SJCRH30 (cell line): Measurements from ENCODE around the gene HLA-A. TPM values are rescaled to one million over a fixed set of nuclear protein-coding genes. Genes with fewer than 3 reads are reported as not detected.
A peak's percentile ranks its signal among the peaks of the same experiment; 100 is the strongest.
"Not testable (repeated sequence)": the region's sequence is repeated elsewhere in the genome, so short reads cannot be mapped to it uniquely, and the experiment has no call there.

Experiments
- DNase-seq, 2 experiments: peaks; one replicate each; pipeline ENCODE4 v3.0.0-alpha.2; 2015 to 2020
- H3K27ac ChIP-seq: fragments of 250-450 bp; sonication (Bioruptor Pico); 2 replicates; pipeline ENCODE4 v1.5.1; 2020; ENCODE audit warnings: mild to moderate bottlenecking, moderate library complexity
- H3K27me3 ChIP-seq: fragments of 250-450 bp; sonication (Bioruptor Pico); 2 replicates; pipeline ENCODE4 v1.5.1; 2020; ENCODE audit warnings: mild to moderate bottlenecking, moderate library complexity
- H3K36me3 ChIP-seq: fragments of 250-450 bp; sonication (Bioruptor Pico); 2 replicates; pipeline ENCODE4 v1.5.1; 2020; ENCODE audit warnings: mild to moderate bottlenecking, moderate library complexity
- H3K4me1 ChIP-seq: fragments of 250-450 bp; sonication (Bioruptor Pico); 2 replicates; pipeline ENCODE4 v1.5.1; 2020; ENCODE audit warnings: mild to moderate bottlenecking, moderate library complexity
- H3K4me3 ChIP-seq: fragments of 250-450 bp; sonication (Bioruptor Pico); 2 replicates; pipeline ENCODE4 v1.5.1; 2020; ENCODE audit warnings: mild to moderate bottlenecking, moderate library complexity
- H3K9me3 ChIP-seq: fragments of 250-450 bp; sonication (Bioruptor Pico); replicated peaks from 2 replicates; pipeline ENCODE4 v1.5.1; 2020; ENCODE audit warnings: mild to moderate bottlenecking, moderate library complexity
- total RNA-seq: library from RNA; depleted of rRNA; stranded (reverse); fragments of >200 nt; shearing (Covaris generic); gene quantifications from 2 replicates; pipeline ENCODE4 v1.2.3, GENCODE V29; 2014

Gene HLA-A
- total RNA-seq, 1 experiment from 2014 or later, result 0.22 TPM

- Histone ChIP-seq H3K27me3 (no peaks in the 10 kb centered on the region), H3K27ac (no peak overlapping the region)
Observed at GRCh38 chr6:29946223-29947076, 4.1 kb downstream of the HLA-A start.

GRCh38 chr6:29947077-29947980 is 5.0 kb downstream of the HLA-A start:
- Histone ChIP-seq H3K36me3 (no peaks in the 10 kb centered on the region), H3K4me3 (no peak overlapping the region), H3K9me3 (no peaks in the 10 kb centered on the region), H3K4me1 (no peaks in the 10 kb centered on the region), H3K27ac (no peak overlapping the region), H3K27me3 (no peaks in the 10 kb centered on the region)
- peak in 1 of 2 experiments; percentile 12 for DNase-seq

More at GRCh38 chr6:29946223-29947076, 4.1 kb downstream of the HLA-A start:
- Histone ChIP-seq H3K4me3 (no peak overlapping the region), H3K36me3 (no peaks in the 10 kb centered on the region), H3K9me3 (no peaks in the 10 kb centered on the region), H3K4me1 (no peaks in the 10 kb centered on the region)
- DNase-seq, result no peak

GRCh38 chr6:29948277-29948676 is 5.9 kb downstream of the HLA-A start:
- no peaks in the 10 kb centered on the region for H3K9me3 ChIP-seq
- no peak overlapping the region for H3K4me3 ChIP-seq
- H3K4me1 ChIP-seq, result no peaks in the 10 kb centered on the region
- no peak for DNase-seq
- H3K27me3 ChIP-seq, result no peaks in the 10 kb centered on the region
- no peaks in the 10 kb centered on the region for H3K36me3 ChIP-seq
- H3K27ac ChIP-seq, result no peak overlapping the region

- no peaks in the 10 kb centered on the region for H3K36me3 ChIP-seq
- no peaks in the 10 kb centered on the region for H3K27me3 ChIP-seq
- H3K9me3 ChIP-seq, result no peaks in the 10 kb centered on the region
- no peak for DNase-seq
- H3K4me3 ChIP-seq, result no peak overlapping the region
- no peaks in the 10 kb centered on the region for H3K4me1 ChIP-seq
- H3K27ac ChIP-seq, result no peak overlapping the region
Observed at GRCh38 chr6:29949934-29950333, 7.6 kb downstream of the HLA-A start.

GRCh38 chr6:29951882-29952281 is 9.6 kb downstream of the HLA-A start:
- no peaks in the 10 kb centered on the region for H3K36me3 ChIP-seq
- no peak for DNase-seq
- no peaks in the 10 kb centered on the region for H3K4me1 ChIP-seq
- no peaks in the 10 kb centered on the region for H3K27me3 ChIP-seq
- H3K9me3 ChIP-seq, result no peaks in the 10 kb centered on the region
- no peak overlapping the region for H3K4me3 ChIP-seq
- H3K27ac ChIP-seq, result no peak overlapping the region

- no peaks in the 10 kb centered on the region for H3K27me3 ChIP-seq
- no peak overlapping the region for H3K27ac ChIP-seq
- no peaks in the 10 kb centered on the region for H3K36me3 ChIP-seq
- DNase-seq, result peak in 1 of 2 experiments; percentile 5
- H3K4me3 ChIP-seq, result no peak overlapping the region
- H3K4me1 ChIP-seq, result no peaks in the 10 kb centered on the region
- H3K9me3 ChIP-seq, result no peaks in the 10 kb centered on the region
Observed at GRCh38 chr6:29953001-29953441, 10.7 kb downstream of the HLA-A start.

- Histone ChIP-seq H3K4me3 (no peak overlapping the region), H3K36me3 (no peaks in the 10 kb centered on the region), H3K4me1 (no peaks in the 10 kb centered on the region), H3K27ac (no peak overlapping the region), H3K9me3 (no peaks in the 10 kb centered on the region), H3K27me3 (no peaks in the 10 kb centered on the region)
- DNase-seq, result no peak
Observed at GRCh38 chr6:29953686-29954085, 11.4 kb downstream of the HLA-A start.

GRCh38 chr6:29954272-29954671 is 11.9 kb downstream of the HLA-A start:
- Histone ChIP-seq H3K27me3 (no peaks in the 10 kb centered on the region), H3K4me3 (no peak overlapping the region), H3K27ac (no peak overlapping the region), H3K9me3 (no peaks in the 10 kb centered on the region), H3K4me1 (no peaks in the 10 kb centered on the region), H3K36me3 (no peaks in the 10 kb centered on the region)
- DNase-seq, result no peak

- no peak overlapping the region for H3K4me3 ChIP-seq
- DNase-seq, result no peak
- no peaks in the 10 kb centered on the region for H3K36me3 ChIP-seq
- no peaks in the 10 kb centered on the region for H3K27me3 ChIP-seq
- H3K4me1 ChIP-seq, result no peaks in the 10 kb centered on the region
- no peaks in the 10 kb centered on the region for H3K9me3 ChIP-seq
- no peak overlapping the region for H3K27ac ChIP-seq
Observed at GRCh38 chr6:29955783-29956182, 13.5 kb downstream of the HLA-A start.

- Histone ChIP-seq H3K9me3 (no peaks in the 10 kb centered on the region), H3K4me3 (no peak overlapping the region), H3K27ac (no peak overlapping the region), H3K4me1 (no peaks in the 10 kb centered on the region), H3K36me3 (no peaks in the 10 kb centered on the region), H3K27me3 (no peaks in the 10 kb centered on the region)
- no peak for DNase-seq
Observed at GRCh38 chr6:29956518-29956917, 14.2 kb downstream of the HLA-A start.

- H3K9me3 ChIP-seq, result no peaks in the 10 kb centered on the region
- no peak overlapping the region for H3K4me3 ChIP-seq
- H3K27me3 ChIP-seq, result no peaks in the 10 kb centered on the region
- DNase-seq, result no peak
- H3K27ac ChIP-seq, result no peak overlapping the region
- no peaks in the 10 kb centered on the region for H3K36me3 ChIP-seq
- no peaks in the 10 kb centered on the region for H3K4me1 ChIP-seq
Observed at GRCh38 chr6:29958046-29958445, 15.7 kb downstream of the HLA-A start.

GRCh38 chr6:29958921-29959320 is 16.6 kb downstream of the HLA-A start:
- H3K4me1 ChIP-seq, result no peaks in the 10 kb centered on the region
- no peaks in the 10 kb centered on the region for H3K27me3 ChIP-seq
- H3K9me3 ChIP-seq, result no peaks in the 10 kb centered on the region
- no peak for DNase-seq
- no peaks in the 10 kb centered on the region for H3K36me3 ChIP-seq
- no peak overlapping the region for H3K27ac ChIP-seq
- H3K4me3 ChIP-seq, result no peak overlapping the region

GRCh38 chr6:29959467-29959866 is 17.1 kb downstream of the HLA-A start:
- H3K9me3 ChIP-seq, result no peaks in the 10 kb centered on the region
- no peak for DNase-seq
- no peak overlapping the region for H3K4me3 ChIP-seq
- no peaks in the 10 kb centered on the region for H3K36me3 ChIP-seq
- no peaks in the 10 kb centered on the region for H3K27me3 ChIP-seq
- H3K27ac ChIP-seq, result no peak overlapping the region
- peaks cover 4% of the 10 kb centered on the region for H3K4me1 ChIP-seq

GRCh38 chr6:29961966-29962365 is 19.6 kb downstream of the HLA-A start:
- H3K36me3 ChIP-seq, result no peaks in the 10 kb centered on the region
- H3K4me3 ChIP-seq, result no peak overlapping the region
- H3K4me1 ChIP-seq, result peaks cover 11% of the 10 kb centered on the region
- H3K27me3 ChIP-seq, result no peaks in the 10 kb centered on the region
- no peak overlapping the region for H3K27ac ChIP-seq
- no peak for DNase-seq
- H3K9me3 ChIP-seq, result no peaks in the 10 kb centered on the region

- H3K4me3 ChIP-seq, H3K27me3 ChIP-seq, H3K27ac ChIP-seq, H3K36me3 ChIP-seq, H3K9me3 ChIP-seq, DNase-seq: not testable (repeated sequence)
- peaks cover 27% of the 10 kb centered on the region for H3K4me1 ChIP-seq
Observed at GRCh38 chr6:29963697-29964096, 21.4 kb downstream of the HLA-A start.
